Esophagus squamous epithelium (tissue), 4 donors: Measurements from ENCODE around the gene ADGRA3.

Experiments used
- POLR2A ChIP-seq, 4 donors: fragments of 450-650 bp; IDR thresholded peaks; one replicate each; pipeline ENCODE4 v1.6.1; 2017; ENCODE audit warnings: antibody characterized with exemption in 4 of 4, mild to moderate bottlenecking in 4 of 4, moderate library complexity in 3 of 4
- TF ChIP-seq, protein P1 (sequence below), 6 experiments: fragments of 450-650 bp in 4 of 6; fragments of 200-600 bp in 2 of 6; sonication (generic) in 2 of 6; IDR thresholded peaks; one replicate each; pipeline ENCODE4 v1.5.1; 2016 to 2019; ENCODE audit warnings: antibody characterized with exemption in 6 of 6, mild to moderate bottlenecking in 4 of 6, moderate library complexity in 4 of 6

- TF ChIP-seq, protein P1, sequence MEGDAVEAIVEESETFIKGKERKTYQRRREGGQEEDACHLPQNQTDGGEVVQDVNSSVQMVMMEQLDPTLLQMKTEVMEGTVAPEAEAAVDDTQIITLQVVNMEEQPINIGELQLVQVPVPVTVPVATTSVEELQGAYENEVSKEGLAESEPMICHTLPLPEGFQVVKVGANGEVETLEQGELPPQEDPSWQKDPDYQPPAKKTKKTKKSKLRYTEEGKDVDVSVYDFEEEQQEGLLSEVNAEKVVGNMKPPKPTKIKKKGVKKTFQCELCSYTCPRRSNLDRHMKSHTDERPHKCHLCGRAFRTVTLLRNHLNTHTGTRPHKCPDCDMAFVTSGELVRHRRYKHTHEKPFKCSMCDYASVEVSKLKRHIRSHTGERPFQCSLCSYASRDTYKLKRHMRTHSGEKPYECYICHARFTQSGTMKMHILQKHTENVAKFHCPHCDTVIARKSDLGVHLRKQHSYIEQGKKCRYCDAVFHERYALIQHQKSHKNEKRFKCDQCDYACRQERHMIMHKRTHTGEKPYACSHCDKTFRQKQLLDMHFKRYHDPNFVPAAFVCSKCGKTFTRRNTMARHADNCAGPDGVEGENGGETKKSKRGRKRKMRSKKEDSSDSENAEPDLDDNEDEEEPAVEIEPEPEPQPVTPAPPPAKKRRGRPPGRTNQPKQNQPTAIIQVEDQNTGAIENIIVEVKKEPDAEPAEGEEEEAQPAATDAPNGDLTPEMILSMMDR (IDR thresholded peaks at IDR 0.05) = no peak
- TF ChIP-seq POLR2A (IDR thresholded peaks at IDR 0.05) = no peak
Measured at GRCh38 chr4:22532117-22532516, 16.3 kb upstream of the ADGRA3 start.
